ENCODE measurements around the gene ATXN7L2.

GRCh38 chr1:109522026-109522425, 38.3 kb downstream of the ATXN7L2 start:
- TF ChIP-seq CTCF (IDR thresholded peaks at IDR 0.05) (no peak), POLR2A (IDR thresholded peaks at IDR 0.05) (no peak), EP300 (IDR thresholded peaks at IDR 0.05) (no peak)

Data from gastroesophageal sphincter (tissue), 3 donors.